Choroid plexus epithelial cell (primary cell): Measurements from ENCODE around the gene CELSR2.

Experiments
- DNase-seq: peaks from one replicate; pipeline ENCODE4 v3.0.0-alpha.2; 2010; ENCODE audit warnings: low read depth
- H3K4me3 ChIP-seq: 2 replicates; pipeline ENCODE4 v1.5.1; 2011; ENCODE audit warnings: low read depth, mild to moderate bottlenecking, control low read depth, low read length, moderate library complexity
- TF ChIP-seq, protein P1 (sequence below): conservative IDR thresholded peaks from 2 replicates; pipeline ENCODE4 v1.5.1; 2011; ENCODE audit warnings: low read depth, mild to moderate bottlenecking, control low read depth, inconsistent platforms, low read length, moderate library complexity

CELSR2 gene

DNA sequence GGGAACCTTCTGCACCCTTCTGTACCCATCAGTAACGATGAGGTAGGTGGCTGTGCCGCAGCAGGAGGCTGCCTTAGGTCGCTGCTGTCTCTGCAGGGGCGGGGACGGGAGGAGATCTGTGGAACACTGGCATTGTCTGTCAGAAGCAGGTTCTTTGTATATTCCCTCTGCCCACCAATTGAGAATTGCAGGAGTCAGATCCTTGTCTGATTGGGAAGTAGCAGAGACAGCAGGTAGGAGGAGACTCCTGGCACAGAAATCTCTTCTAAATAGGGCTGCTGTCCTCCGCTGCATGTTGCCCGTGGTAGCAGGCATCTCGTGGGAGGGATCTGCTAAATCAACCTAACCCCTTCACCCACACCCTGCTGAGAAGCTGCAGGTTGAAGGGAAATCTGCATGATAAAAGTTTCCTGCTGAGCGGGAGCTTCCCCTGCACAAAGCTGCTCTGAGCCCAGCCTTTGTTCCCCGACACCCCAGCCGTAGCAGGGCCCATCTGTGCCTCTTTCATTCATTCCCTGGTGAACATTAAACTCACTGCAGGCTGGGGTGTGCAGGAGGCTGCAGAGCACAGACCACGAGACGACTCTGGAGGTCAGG lies 19.7 kb upstream of the CELSR2 start:
- no peak for DNase-seq
- TF ChIP-seq, protein P1, sequence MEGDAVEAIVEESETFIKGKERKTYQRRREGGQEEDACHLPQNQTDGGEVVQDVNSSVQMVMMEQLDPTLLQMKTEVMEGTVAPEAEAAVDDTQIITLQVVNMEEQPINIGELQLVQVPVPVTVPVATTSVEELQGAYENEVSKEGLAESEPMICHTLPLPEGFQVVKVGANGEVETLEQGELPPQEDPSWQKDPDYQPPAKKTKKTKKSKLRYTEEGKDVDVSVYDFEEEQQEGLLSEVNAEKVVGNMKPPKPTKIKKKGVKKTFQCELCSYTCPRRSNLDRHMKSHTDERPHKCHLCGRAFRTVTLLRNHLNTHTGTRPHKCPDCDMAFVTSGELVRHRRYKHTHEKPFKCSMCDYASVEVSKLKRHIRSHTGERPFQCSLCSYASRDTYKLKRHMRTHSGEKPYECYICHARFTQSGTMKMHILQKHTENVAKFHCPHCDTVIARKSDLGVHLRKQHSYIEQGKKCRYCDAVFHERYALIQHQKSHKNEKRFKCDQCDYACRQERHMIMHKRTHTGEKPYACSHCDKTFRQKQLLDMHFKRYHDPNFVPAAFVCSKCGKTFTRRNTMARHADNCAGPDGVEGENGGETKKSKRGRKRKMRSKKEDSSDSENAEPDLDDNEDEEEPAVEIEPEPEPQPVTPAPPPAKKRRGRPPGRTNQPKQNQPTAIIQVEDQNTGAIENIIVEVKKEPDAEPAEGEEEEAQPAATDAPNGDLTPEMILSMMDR: no peak
- H3K4me3 ChIP-seq: no peak overlapping the region

DNA sequence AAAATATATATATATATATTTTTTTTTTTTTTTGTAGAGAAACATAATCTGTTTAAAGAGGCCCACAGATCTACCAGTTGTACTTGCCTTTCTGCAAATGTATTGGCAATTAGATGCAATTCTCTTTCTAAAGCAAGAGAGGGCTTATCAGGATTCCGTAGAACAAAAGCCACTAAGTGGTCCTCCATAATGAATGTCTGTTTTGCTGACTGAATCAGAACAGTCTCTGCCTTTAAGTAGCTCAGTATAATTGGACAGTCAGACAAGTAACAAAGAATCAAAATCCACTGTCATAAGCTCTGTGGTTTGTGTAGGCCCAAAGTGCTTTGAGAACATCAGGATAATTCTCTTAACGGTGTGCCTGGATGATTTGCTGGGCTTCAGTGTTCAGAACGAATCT lies 18.3 kb upstream of the CELSR2 start:
- TF ChIP-seq, protein P1: no peak
- H3K4me3 ChIP-seq: no peak overlapping the region
- no peak for DNase-seq

DNA sequence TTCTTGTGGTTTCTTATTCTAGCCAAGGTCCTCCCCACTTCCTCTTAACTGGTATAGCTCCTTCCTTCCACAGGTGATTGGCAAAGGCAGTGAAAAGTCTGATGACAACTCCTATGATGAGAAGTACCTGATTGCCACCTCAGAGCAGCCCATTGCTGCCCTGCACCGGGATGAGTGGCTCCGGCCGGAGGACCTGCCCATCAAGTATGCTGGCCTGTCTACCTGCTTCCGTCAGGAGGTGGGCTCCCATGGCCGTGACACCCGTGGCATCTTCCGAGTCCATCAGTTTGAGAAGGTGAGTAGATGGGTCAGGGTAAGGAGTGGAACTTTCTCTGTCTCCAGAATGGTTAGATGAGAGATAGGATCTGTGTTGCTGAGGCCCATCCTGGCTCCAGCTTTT lies 14.2 kb upstream of the CELSR2 start:
- TF ChIP-seq, protein P1: no peak
- no peak for DNase-seq
- H3K4me3 ChIP-seq: no peak overlapping the region

DNA sequence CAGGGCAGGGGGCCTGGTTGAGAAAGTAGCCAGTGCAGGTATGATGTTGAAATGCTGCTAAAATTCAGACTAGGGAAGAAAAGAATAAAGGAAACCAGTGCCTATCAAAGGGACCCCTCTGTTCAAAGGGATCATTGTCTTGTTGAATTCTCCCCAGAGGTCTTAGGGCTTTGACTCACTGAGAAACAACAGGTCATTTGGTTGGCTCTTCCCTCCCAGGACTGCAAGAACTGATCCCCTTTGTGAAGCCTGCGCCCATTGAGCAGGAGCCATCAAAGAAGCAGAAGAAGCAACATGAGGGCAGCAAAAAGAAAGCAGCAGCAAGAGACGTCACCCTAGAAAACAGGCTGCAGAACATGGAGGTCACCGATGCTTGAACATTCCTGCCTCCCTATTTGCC lies 11.8 kb upstream of the CELSR2 start:
- no peak for DNase-seq
- H3K4me3 ChIP-seq: no peak overlapping the region
- TF ChIP-seq, protein P1: no peak

DNA sequence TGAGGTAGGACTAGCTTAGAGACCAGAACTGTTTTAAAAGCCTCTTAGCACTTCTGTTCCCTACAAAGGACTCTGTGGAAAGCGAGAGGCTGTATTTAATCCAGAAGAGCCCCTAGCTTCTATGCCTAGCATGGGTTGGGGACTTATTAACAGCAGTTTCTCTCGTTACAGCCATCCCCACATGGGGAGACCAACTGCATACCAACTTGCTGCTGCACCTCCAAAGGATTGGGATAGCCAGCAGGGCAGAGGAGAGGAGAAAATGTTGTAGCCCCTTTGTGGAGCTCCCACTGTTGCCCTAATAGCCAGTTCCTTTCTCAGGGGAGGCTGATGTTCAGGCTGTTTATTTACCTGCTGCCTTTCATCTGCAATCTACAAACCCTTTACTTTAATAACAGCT lies 11.0 kb upstream of the CELSR2 start:
- TF ChIP-seq, protein P1: no peak
- DNase-seq: no peak
- no peak overlapping the region for H3K4me3 ChIP-seq

DNA sequence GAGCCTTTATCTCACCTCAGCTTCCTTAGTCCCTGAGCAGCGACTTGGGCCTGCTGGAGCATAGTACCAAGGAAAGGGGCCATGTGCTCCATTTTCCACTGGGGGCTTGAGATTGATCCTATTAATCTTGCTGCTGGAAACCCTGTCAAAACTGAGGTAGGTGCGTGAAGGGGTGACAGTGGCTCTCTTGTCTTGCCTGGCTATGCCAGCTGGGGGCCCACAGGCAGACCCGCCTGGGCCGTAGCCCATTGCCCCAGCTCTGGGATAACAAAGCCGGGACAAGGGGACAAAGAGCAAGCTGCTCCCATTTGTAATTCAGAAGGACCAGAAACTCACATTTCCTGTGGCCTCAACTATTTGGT lies 10.3 kb upstream of the CELSR2 start:
- no peak for DNase-seq
- TF ChIP-seq, protein P1: no peak
- H3K4me3 ChIP-seq: no peak overlapping the region

DNA sequence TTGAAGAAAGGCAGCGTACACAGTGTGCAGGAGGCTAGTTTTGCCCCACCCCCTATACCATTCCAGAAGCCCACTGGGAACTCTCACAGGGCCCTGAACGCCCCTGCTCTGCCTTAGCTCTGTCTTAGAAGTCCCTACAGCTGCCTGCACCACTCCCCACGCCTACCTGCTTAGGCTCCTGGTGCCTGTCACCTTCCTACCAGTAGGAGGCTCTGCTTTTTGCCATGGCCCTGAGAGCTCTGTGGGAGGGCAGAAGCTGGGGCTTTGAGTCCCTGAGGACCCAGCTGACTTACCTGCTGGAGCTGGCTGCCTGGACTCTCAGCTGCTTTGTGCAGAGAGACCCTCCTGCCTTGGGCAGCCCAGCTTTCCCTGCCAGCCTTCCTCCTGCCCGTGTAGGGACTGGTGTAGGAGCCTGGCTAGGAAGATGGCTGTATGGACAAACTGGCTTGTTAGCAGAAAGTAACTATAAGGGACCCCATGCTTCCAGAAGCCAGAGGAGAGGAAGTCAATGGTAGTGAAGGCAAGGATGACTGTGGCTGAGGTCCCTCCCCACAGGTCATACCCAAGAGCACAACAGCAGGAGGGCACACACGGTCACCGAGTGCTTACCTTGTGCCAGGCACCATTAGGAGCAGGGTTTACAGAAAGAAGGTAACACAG lies 9.8 kb upstream of the CELSR2 start:
- no peak overlapping the region for H3K4me3 ChIP-seq
- TF ChIP-seq, protein P1: peak; percentile 78
- DNase-seq: peak; percentile 70
